Measurements from ENCODE around the gene WAS.
A peak's percentile ranks its signal among the peaks of the same experiment; 100 is the strongest.
"Not testable (repeated sequence)": the region's sequence is repeated elsewhere in the genome, so short reads cannot be mapped to it uniquely, and the experiment has no call there.

WAS gene

GRCh38 chrX:48681539-48682183 is 1.9 kb upstream of the WAS start:
- Histone ChIP-seq H3K27me3 (ENCODE audit: control insufficient read depth in 2 of 2, insufficient read depth in 2 of 2, low read length in 2 of 2) (no peaks in the 10 kb centered on the region), H3K9me3 (ENCODE audit: control insufficient read depth in 2 of 2, low read length in 2 of 2) (no peaks in the 10 kb centered on the region), H3K36me3 (ENCODE audit: control insufficient read depth in 2 of 2, insufficient read depth in 2 of 2, low read length in 2 of 2) (no peaks in the 10 kb centered on the region), H3K9ac (ENCODE audit: low read depth in 1 of 2, low read length in 2 of 2) (no peak overlapping the region), H3K4me3 (ENCODE audit: low read length in 2 of 2) (no peak overlapping the region), H3K27ac (ENCODE audit: low read depth in 2 of 2, low read length in 2 of 2) (no peak overlapping the region), H3K4me1 (ENCODE audit: control insufficient read depth in 2 of 2, insufficient read depth in 2 of 2, low read length in 2 of 2) (peaks cover 4 to 5% of the 10 kb centered on the region in 2 donors)

GRCh38 chrX:48682795-48683194 is 804 bp upstream of the WAS start:
- H3K4me3 ChIP-seq (ENCODE audit: low read length in 2 of 2); H3K27me3 ChIP-seq (ENCODE audit: control insufficient read depth in 2 of 2, insufficient read depth in 2 of 2, low read length in 2 of 2); H3K27ac ChIP-seq (ENCODE audit: low read depth in 2 of 2, low read length in 2 of 2); H3K4me1 ChIP-seq (ENCODE audit: control insufficient read depth in 2 of 2, insufficient read depth in 2 of 2, low read length in 2 of 2); H3K9ac ChIP-seq (ENCODE audit: low read depth in 1 of 2, low read length in 2 of 2); H3K36me3 ChIP-seq (ENCODE audit: control insufficient read depth in 2 of 2, insufficient read depth in 2 of 2, low read length in 2 of 2); H3K9me3 ChIP-seq (ENCODE audit: control insufficient read depth in 2 of 2, low read length in 2 of 2): not testable (repeated sequence)

- peaks cover 0 to 2% of the 10 kb centered on the region in 2 donors for H3K36me3 ChIP-seq (ENCODE audit: control insufficient read depth in 2 of 2, insufficient read depth in 2 of 2, low read length in 2 of 2)
- peak overlapping the region; percentile 36 to 63 for H3K4me3 ChIP-seq (ENCODE audit: low read length in 2 of 2)
- H3K27ac ChIP-seq (ENCODE audit: low read depth in 2 of 2, low read length in 2 of 2): peak overlapping the region in 1 of 2 donors; percentile 74
- H3K27me3 ChIP-seq (ENCODE audit: control insufficient read depth in 2 of 2, insufficient read depth in 2 of 2, low read length in 2 of 2): no peaks in the 10 kb centered on the region
- H3K4me1 ChIP-seq (ENCODE audit: control insufficient read depth in 2 of 2, insufficient read depth in 2 of 2, low read length in 2 of 2): no peaks in the 10 kb centered on the region
- no peaks in the 10 kb centered on the region for H3K9me3 ChIP-seq (ENCODE audit: control insufficient read depth in 2 of 2, low read length in 2 of 2)
- peak overlapping the region; percentile 1 to 47 for H3K9ac ChIP-seq (ENCODE audit: low read depth in 1 of 2, low read length in 2 of 2)
Observed at GRCh38 chrX:48684134-48684533, 535 bp downstream of the WAS start.

GRCh38 chrX:48685416-48685815 is 1.8 kb downstream of the WAS start:
- Histone ChIP-seq H3K9me3 (ENCODE audit: control insufficient read depth in 2 of 2, low read length in 2 of 2) (no peaks in the 10 kb centered on the region), H3K9ac (ENCODE audit: low read depth in 1 of 2, low read length in 2 of 2) (no peak overlapping the region), H3K4me3 (ENCODE audit: low read length in 2 of 2) (no peak overlapping the region)

GRCh38 chrX:48688531-48689150 is 5.0 kb downstream of the WAS start:
- Histone ChIP-seq H3K4me3 (ENCODE audit: low read length in 2 of 2) (no peak overlapping the region), H3K36me3 (ENCODE audit: control insufficient read depth in 2 of 2, insufficient read depth in 2 of 2, low read length in 2 of 2) (peaks cover 0 to 2% of the 10 kb centered on the region in 2 donors), H3K4me1 (ENCODE audit: control insufficient read depth in 2 of 2, insufficient read depth in 2 of 2, low read length in 2 of 2) (no peaks in the 10 kb centered on the region), H3K9ac (ENCODE audit: low read depth in 1 of 2, low read length in 2 of 2) (no peak overlapping the region), H3K9me3 (ENCODE audit: control insufficient read depth in 2 of 2, low read length in 2 of 2) (no peaks in the 10 kb centered on the region), H3K27me3 (ENCODE audit: control insufficient read depth in 2 of 2, insufficient read depth in 2 of 2, low read length in 2 of 2) (no peaks in the 10 kb centered on the region), H3K27ac (ENCODE audit: low read depth in 2 of 2, low read length in 2 of 2) (no peak overlapping the region)

More at GRCh38 chrX:48685416-48685815, 1.8 kb downstream of the WAS start:
- Histone ChIP-seq H3K27me3 (ENCODE audit: control insufficient read depth in 2 of 2, insufficient read depth in 2 of 2, low read length in 2 of 2) (no peaks in the 10 kb centered on the region), H3K27ac (ENCODE audit: low read depth in 2 of 2, low read length in 2 of 2) (no peak overlapping the region), H3K4me1 (ENCODE audit: control insufficient read depth in 2 of 2, insufficient read depth in 2 of 2, low read length in 2 of 2) (no peaks in the 10 kb centered on the region), H3K36me3 (ENCODE audit: control insufficient read depth in 2 of 2, insufficient read depth in 2 of 2, low read length in 2 of 2) (peaks cover 0 to 2% of the 10 kb centered on the region in 2 donors)

GRCh38 chrX:48689208-48689920 is 5.8 kb downstream of the WAS start:
- Histone ChIP-seq H3K27ac (ENCODE audit: low read depth in 2 of 2, low read length in 2 of 2) (no peak overlapping the region), H3K27me3 (ENCODE audit: control insufficient read depth in 2 of 2, insufficient read depth in 2 of 2, low read length in 2 of 2) (no peaks in the 10 kb centered on the region), H3K4me3 (ENCODE audit: low read length in 2 of 2) (no peak overlapping the region), H3K9ac (ENCODE audit: low read depth in 1 of 2, low read length in 2 of 2) (no peak overlapping the region), H3K9me3 (ENCODE audit: control insufficient read depth in 2 of 2, low read length in 2 of 2) (no peaks in the 10 kb centered on the region), H3K4me1 (ENCODE audit: control insufficient read depth in 2 of 2, insufficient read depth in 2 of 2, low read length in 2 of 2) (no peaks in the 10 kb centered on the region), H3K36me3 (ENCODE audit: control insufficient read depth in 2 of 2, insufficient read depth in 2 of 2, low read length in 2 of 2) (peaks cover 0 to 2% of the 10 kb centered on the region in 2 donors)

- not testable (repeated sequence) for H3K36me3 ChIP-seq (ENCODE audit: control insufficient read depth in 2 of 2, insufficient read depth in 2 of 2, low read length in 2 of 2); H3K9ac ChIP-seq (ENCODE audit: low read depth in 1 of 2, low read length in 2 of 2); H3K4me1 ChIP-seq (ENCODE audit: control insufficient read depth in 2 of 2, insufficient read depth in 2 of 2, low read length in 2 of 2); H3K9me3 ChIP-seq (ENCODE audit: control insufficient read depth in 2 of 2, low read length in 2 of 2); H3K4me3 ChIP-seq (ENCODE audit: low read length in 2 of 2); H3K27ac ChIP-seq (ENCODE audit: low read depth in 2 of 2, low read length in 2 of 2); H3K27me3 ChIP-seq (ENCODE audit: control insufficient read depth in 2 of 2, insufficient read depth in 2 of 2, low read length in 2 of 2)
Observed at GRCh38 chrX:48691746-48692145, 8.1 kb downstream of the WAS start.

GRCh38 chrX:48694776-48695533 is 11.4 kb downstream of the WAS start:
- Histone ChIP-seq H3K27me3 (ENCODE audit: control insufficient read depth in 2 of 2, insufficient read depth in 2 of 2, low read length in 2 of 2) (no peaks in the 10 kb centered on the region), H3K27ac (ENCODE audit: low read depth in 2 of 2, low read length in 2 of 2) (no peak overlapping the region), H3K36me3 (ENCODE audit: control insufficient read depth in 2 of 2, insufficient read depth in 2 of 2, low read length in 2 of 2) (peaks cover 0 to under 1% of the 10 kb centered on the region in 2 donors), H3K4me1 (ENCODE audit: control insufficient read depth in 2 of 2, insufficient read depth in 2 of 2, low read length in 2 of 2) (peaks cover 0 to 8% of the 10 kb centered on the region in 2 donors), H3K4me3 (ENCODE audit: low read length in 2 of 2) (no peak overlapping the region), H3K9me3 (ENCODE audit: control insufficient read depth in 2 of 2, low read length in 2 of 2) (no peaks in the 10 kb centered on the region), H3K9ac (ENCODE audit: low read depth in 1 of 2, low read length in 2 of 2) (no peak overlapping the region)

- H3K9me3 ChIP-seq (ENCODE audit: control insufficient read depth in 2 of 2, low read length in 2 of 2): no peaks in the 10 kb centered on the region
- H3K4me3 ChIP-seq (ENCODE audit: low read length in 2 of 2): peak overlapping the region; percentile 77 to 81
- H3K4me1 ChIP-seq (ENCODE audit: control insufficient read depth in 2 of 2, insufficient read depth in 2 of 2, low read length in 2 of 2): peaks cover 0 to 8% of the 10 kb centered on the region in 2 donors
- H3K36me3 ChIP-seq (ENCODE audit: control insufficient read depth in 2 of 2, insufficient read depth in 2 of 2, low read length in 2 of 2): peaks cover 0 to 6% of the 10 kb centered on the region in 2 donors
- peak overlapping the region; percentile 82 to 86 for H3K27ac ChIP-seq (ENCODE audit: low read depth in 2 of 2, low read length in 2 of 2)
- no peaks in the 10 kb centered on the region for H3K27me3 ChIP-seq (ENCODE audit: control insufficient read depth in 2 of 2, insufficient read depth in 2 of 2, low read length in 2 of 2)
- peak overlapping the region; percentile 78 to 90 for H3K9ac ChIP-seq (ENCODE audit: low read depth in 1 of 2, low read length in 2 of 2)
Observed at GRCh38 chrX:48695534-48695896, 11.9 kb downstream of the WAS start.

- Histone ChIP-seq H3K4me3 (ENCODE audit: low read length in 2 of 2) (peak overlapping the region; percentile 77 to 81), H3K4me1 (ENCODE audit: control insufficient read depth in 2 of 2, insufficient read depth in 2 of 2, low read length in 2 of 2) (peaks cover 0 to 8% of the 10 kb centered on the region in 2 donors), H3K27me3 (ENCODE audit: control insufficient read depth in 2 of 2, insufficient read depth in 2 of 2, low read length in 2 of 2) (no peaks in the 10 kb centered on the region), H3K9me3 (ENCODE audit: control insufficient read depth in 2 of 2, low read length in 2 of 2) (no peaks in the 10 kb centered on the region), H3K9ac (ENCODE audit: low read depth in 1 of 2, low read length in 2 of 2) (peak overlapping the region; percentile 78 to 90), H3K36me3 (ENCODE audit: control insufficient read depth in 2 of 2, insufficient read depth in 2 of 2, low read length in 2 of 2) (peaks cover 0 to 10% of the 10 kb centered on the region in 2 donors), H3K27ac (ENCODE audit: low read depth in 2 of 2, low read length in 2 of 2) (peak overlapping the region; percentile 82 to 86)
Observed at GRCh38 chrX:48695925-48696300, 12.3 kb downstream of the WAS start.
